ENCODE data around the gene RCSD1. TPM values are rescaled to one million over a fixed set of nuclear protein-coding genes. Genes with fewer than 3 reads are reported as not detected.

Gene RCSD1
- total and polyA plus RNA-seq, 10 of the 15 experiments (the other 5 are each of a cell fraction or from before 2014, with no cell fraction given) = 11.4 to 78.3 (median 71.6) TPM

- ChIA-PET SMC1A (ENCODE audit: uncharacterized antibody, unreplicated experiment) (interaction anchor here (0.7 to 3.0 kb wide), 6 partner anchors 8 to 113 kb away, joined by 3 to 14 read pairs (median 4); no protein-coding TSS in a partner anchor), CTCF (interaction anchor here (0.6 to 4.1 kb wide), 7 partner anchors 10 to 87 kb away, joined by 3 to 18 read pairs (median 4); no protein-coding TSS in a partner anchor), POLR2A (interaction anchor here (0.6 to 2.4 kb wide), 11 partner anchors 8 to 351 kb away, joined by 3 to 10 read pairs (median 4); partner anchors contain the start of genes CREG1, MPC2 and MPZL1), RAD21 (ENCODE audit: unreplicated experiment) (interaction anchor here (0.8 to 1.8 kb wide), 5 partner anchors 38 to 113 kb away, joined by 3 to 6 read pairs (median 4); no protein-coding TSS in a partner anchor)
- Histone ChIP-seq H3K4me2 (ENCODE audit: control insufficient read depth, insufficient read depth) (peak overlapping the region; percentile 99), H4K20me1 (ENCODE audit: control insufficient read depth, insufficient read depth) (no peaks in the 10 kb centered on the region), H3K4me1 (ENCODE audit: control insufficient read depth, insufficient read depth, low read length) (peaks cover 31% of the 10 kb centered on the region), H3K9ac (ENCODE audit: control insufficient read depth, insufficient read depth, low read length) (peak overlapping the region; percentile 89), H3K36me3 (ENCODE audit: control insufficient read depth in 2 of 2, insufficient read depth in 2 of 2, low read length in 1 of 2) (no peaks in the 10 kb centered on the region), H3K4me3 (peak overlapping the region; percentile 95), H3K9me3 (replicated peaks; ENCODE audit: control insufficient read depth, insufficient read depth, low read length) (no peaks in the 10 kb centered on the region), H3K79me2 (ENCODE audit: control insufficient read depth, insufficient read depth, low read length) (no peaks in the 10 kb centered on the region), H2AFZ (ENCODE audit: control insufficient read depth, low read depth, low read length) (peak overlapping the region; percentile 99), H3K27ac (ENCODE audit: control insufficient read depth, insufficient read depth) (peak overlapping the region; percentile 98), H3K27me3 (replicated peaks in 1 of 2; ENCODE audit: control insufficient read depth in 2 of 2, insufficient read depth in 2 of 2, low read length in 1 of 2) (no peaks in the 10 kb centered on the region)
- no TSS peak for BruUV-seq (replicated peaks)
- FAIRE-seq = no peak
- in situ Hi-C loops (cut with MboI) = no loop called here
- no peak for DNase-seq (ENCODE audit: low read depth, low spot score)
- intact Hi-C loops (cut with micrococcal nuclease; ENCODE audit: unreplicated experiment) = loop anchor here (2.0 to 10.0 kb wide), 6 partner anchors 39 to 1839 kb away; partner anchors contain the start of genes DCAF6, MPC2 and POU2F1
- 13% methylated on average over 31 of the region's 31 CpGs for WGBS (ENCODE audit: insufficient coverage, insufficient replicate concordance, low lambda C conversion rate, missing lambda C conversion rate)
- ATAC-seq = peak; percentile 3
- TF ChIP-seq ATF2 (IDR thresholded peaks at IDR 0.05; ENCODE audit: low read length) (no peak), ZBED1 (IDR thresholded peaks at IDR 0.05; ENCODE audit: borderline replicate concordance) (no peak), CTCF (IDR thresholded peaks at IDR 0.05 in 2 of 3, conservative IDR thresholded peaks at IDR 0.05 in 1 of 3; ENCODE audit: control insufficient read depth in 2 of 3, extremely low read depth in 1 of 3, insufficient read depth in 1 of 3, low read depth in 3 of 3, low read length in 3 of 3) (no peak), MEF2B (IDR thresholded peaks at IDR 0.05; ENCODE audit: partially characterized antibody, poor library complexity, severe bottlenecking) (peak; percentile 13), ZZZ3 (IDR thresholded peaks at IDR 0.05; ENCODE audit: control insufficient read depth, insufficient read length, low read depth) (no peak), RBBP5 (conservative IDR thresholded peaks at IDR 0.05) (no peak), JUNB (IDR thresholded peaks at IDR 0.05) (no peak), BHLHE40 (IDR thresholded peaks at IDR 0.05; ENCODE audit: borderline replicate concordance in 1 of 2, low read depth in 2 of 2, low read length in 1 of 2) (peak; percentile 42 to 58; a peak in 2 of 4 replicates), LARP7 (IDR thresholded peaks at IDR 0.05) (peak; percentile 38; the same call in 1 of the 2 replicates), EZH2 (IDR thresholded peaks at IDR 0.05; ENCODE audit: borderline replicate concordance, control insufficient read depth, low read depth, low read length) (no peak), HSF1 (IDR thresholded peaks at IDR 0.05; ENCODE audit: low read depth, low read length) (no peak)
- TF ChIP-seq, protein P1, sequence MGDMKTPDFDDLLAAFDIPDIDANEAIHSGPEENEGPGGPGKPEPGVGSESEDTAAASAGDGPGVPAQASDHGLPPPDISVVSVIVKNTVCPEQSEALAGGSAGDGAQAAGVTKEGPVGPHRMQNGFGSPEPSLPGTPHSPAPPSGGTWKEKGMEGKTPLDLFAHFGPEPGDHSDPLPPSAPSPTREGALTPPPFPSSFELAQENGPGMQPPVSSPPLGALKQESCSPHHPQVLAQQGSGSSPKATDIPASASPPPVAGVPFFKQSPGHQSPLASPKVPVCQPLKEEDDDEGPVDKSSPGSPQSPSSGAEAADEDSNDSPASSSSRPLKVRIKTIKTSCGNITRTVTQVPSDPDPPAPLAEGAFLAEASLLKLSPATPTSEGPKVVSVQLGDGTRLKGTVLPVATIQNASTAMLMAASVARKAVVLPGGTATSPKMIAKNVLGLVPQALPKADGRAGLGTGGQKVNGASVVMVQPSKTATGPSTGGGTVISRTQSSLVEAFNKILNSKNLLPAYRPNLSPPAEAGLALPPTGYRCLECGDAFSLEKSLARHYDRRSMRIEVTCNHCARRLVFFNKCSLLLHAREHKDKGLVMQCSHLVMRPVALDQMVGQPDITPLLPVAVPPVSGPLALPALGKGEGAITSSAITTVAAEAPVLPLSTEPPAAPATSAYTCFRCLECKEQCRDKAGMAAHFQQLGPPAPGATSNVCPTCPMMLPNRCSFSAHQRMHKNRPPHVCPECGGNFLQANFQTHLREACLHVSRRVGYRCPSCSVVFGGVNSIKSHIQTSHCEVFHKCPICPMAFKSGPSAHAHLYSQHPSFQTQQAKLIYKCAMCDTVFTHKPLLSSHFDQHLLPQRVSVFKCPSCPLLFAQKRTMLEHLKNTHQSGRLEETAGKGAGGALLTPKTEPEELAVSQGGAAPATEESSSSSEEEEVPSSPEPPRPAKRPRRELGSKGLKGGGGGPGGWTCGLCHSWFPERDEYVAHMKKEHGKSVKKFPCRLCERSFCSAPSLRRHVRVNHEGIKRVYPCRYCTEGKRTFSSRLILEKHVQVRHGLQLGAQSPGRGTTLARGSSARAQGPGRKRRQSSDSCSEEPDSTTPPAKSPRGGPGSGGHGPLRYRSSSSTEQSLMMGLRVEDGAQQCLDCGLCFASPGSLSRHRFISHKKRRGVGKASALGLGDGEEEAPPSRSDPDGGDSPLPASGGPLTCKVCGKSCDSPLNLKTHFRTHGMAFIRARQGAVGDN (IDR thresholded peaks at IDR 0.05) = peak; percentile 55; the same call in 1 of the 2 replicates
These were observed 83.5 kb downstream of the RCSD1 start for GRCh38 chr1:167713330-167714081.

Measured in GM12878 (cell line).